ENCODE data around the gene TPRN.

TPRN gene

DNA sequence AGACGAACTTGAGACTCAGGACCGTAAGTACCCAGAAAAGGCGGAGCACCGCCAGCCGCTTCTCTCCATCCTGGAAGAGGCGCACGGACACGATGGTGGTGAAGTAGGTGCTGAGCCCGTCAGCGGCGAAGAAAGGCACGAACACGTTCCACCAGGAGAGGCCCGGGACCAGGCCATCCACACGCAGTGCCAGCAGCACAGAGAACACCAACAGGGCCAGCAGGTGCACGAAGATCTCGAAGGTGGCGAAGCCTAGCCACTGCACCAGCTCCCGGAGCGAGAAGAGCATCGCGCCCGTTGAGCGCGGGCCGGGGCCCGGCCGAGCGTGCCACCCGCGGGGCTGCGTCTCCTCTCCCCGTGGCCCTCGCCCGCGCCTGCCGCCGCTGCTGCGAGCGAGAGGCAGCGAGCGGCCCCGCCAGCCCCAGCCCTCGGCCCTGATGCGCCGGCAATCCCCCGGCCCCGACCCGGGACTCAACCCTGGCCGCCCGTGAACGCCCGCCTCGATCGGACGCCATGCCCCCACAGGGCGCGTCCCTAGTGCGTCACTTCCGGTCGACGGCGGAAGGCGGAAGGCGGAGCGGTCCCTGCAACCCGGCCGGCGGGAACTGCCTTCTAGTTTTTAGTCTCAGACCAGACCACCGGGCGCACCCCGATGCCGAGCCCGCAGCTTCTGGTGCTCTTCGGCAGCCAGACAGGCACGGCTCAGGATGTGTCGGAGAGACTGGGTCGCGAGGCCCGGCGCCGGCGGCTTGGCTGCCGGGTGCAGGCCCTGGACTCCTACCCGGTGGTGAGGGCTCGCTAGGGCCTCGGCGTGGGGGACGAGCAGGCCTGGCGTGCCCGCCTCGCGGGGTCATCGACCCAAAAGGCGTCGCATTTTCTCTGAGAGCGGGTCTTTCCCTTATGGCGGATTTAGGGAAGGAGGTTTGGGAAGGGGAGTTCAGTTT is 4.9 kb upstream of the TPRN start, which contains the start of the genes NDOR1 and TMEM203:
TSS of gene NDOR1 (plus strand) at position 575 of the 944 bp plus-strand sequence. CDS start at position 653, 78 bp downstream.
TSS of gene TMEM203 (minus strand) at position 523 of the 944 bp plus-strand sequence. CDS start at position 289, 234 bp downstream.
- DNase-seq = peak; percentile 93

DNA sequence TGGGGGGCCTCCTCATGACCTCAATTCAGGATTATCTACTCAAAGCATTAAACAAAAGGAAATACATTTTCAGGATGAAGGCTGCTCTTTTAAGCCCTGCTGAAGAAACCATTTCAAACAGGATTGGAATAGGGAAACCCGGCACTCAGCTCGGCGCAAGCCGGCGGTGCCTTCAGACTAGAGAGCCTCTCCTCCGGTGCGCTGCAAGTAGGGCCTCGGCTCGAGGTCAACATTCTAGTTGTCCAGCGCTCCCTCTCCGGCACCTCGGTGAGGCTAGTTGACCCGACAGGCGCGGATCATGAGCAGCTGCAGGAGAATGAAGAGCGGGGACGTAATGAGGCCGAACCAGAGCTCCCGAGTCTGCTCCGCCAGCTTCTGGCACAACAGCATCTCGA is 4.2 kb upstream of the TPRN start:
- no peak for DNase-seq

DNA sequence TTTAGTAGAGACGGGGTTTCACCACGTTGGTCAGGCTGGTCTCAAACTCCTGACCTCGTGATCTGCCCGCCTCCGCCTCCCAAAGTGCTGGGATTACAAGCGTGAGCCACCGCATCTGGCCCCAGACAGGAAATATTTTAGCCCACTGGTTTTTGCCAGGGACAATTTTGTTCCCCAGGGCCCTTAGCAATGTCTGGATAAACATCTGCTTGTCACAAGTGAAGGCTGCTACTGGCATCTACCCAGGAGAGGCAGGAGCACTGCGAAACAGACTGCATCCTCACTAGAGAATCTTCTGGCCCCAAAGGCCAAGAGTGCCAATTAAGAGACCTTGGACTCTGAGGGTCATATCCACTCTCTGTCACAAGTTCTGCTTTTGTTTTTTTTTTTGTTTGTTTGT is 2.4 kb upstream of the TPRN start:
- DNase-seq = no peak

DNA sequence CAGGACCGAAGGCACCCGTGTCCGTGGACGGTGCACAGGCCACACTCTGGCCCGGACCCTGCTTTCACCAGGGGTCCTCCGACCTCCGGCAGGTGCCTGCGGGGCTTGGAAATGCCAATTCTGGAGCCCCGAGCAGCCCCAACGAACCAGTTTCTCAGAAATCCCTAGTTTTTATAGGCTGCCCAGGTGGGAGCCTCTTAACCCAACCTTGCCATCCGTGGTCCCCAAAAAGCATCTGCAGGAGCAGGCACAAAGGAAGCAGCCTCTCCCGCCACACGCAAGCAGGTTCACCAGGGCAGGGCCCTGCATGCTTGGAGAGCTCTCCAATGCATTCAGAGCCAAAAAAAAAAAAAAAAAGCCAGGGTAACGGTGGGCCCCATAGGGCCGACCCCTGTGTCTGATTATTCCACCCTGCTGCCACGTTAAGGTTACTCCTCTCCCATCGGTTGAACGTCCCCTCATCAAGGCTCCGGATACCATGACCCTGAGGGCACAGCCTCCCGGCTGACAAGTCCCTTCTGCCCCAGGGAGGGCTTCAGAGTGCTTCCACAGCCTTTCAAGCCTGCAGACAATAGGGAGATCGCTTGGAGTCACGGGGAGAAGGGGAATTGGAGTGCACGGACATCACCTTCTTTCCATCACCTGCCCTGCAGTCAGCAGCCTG is 796 bp upstream of the TPRN start:
- DNase-seq = no peak

DNA sequence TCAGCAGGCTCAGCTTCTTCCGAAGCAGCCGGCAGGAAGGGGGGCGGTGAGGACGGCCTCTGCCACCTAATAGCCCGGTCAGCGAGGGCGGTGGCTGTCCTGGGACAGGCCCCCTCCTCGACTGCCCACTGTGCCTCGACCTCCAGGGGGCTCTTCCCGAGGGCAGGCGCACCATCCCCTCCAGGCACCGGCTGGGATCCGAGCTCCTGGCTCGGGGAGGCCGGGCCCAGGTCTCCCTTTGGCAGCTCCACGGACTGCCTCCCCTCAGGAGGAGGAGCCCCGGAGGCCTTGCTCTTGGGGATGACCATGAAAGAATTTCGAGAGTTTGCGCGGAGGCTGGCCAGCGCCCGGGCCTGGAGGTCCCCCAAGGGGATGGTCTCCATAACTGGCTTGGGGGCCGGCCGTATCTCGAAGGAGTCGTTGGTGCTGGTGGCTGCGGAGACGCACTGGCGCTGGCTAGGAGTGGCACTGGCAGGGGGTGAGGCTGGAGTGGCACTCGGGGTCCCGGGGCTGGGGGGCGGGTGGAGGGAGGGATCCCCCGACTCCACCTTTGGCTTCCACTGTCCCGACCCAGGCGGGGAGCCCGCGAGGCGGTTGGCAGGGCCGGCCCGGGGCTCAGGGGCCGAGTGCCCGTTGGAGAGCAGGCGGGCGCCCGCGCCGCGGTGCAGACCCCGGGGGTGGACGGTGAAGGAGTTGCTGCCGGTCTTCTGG is 975 bp downstream of the TPRN start:
- no peak for DNase-seq

DNA sequence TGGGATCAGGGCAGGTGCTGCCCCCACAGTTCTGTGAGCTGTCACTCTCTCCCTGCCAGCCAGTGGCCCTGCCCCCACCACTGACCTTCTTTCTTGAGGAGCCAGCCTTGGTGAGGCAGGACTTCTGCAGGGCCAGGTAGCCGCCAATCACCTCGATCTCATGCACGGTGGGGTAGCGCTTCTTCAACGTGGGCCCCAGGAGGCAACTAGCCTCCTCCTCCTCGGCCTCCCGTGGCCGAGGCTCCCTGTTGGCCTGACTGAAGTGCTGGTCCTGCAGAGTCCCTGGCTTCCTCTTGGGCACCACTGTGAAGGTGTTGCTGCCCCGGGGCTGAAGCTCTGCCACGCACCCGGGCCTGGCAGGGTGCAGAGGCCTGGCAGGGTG is 1.6 kb downstream of the TPRN start:
- DNase-seq = no peak

DNA sequence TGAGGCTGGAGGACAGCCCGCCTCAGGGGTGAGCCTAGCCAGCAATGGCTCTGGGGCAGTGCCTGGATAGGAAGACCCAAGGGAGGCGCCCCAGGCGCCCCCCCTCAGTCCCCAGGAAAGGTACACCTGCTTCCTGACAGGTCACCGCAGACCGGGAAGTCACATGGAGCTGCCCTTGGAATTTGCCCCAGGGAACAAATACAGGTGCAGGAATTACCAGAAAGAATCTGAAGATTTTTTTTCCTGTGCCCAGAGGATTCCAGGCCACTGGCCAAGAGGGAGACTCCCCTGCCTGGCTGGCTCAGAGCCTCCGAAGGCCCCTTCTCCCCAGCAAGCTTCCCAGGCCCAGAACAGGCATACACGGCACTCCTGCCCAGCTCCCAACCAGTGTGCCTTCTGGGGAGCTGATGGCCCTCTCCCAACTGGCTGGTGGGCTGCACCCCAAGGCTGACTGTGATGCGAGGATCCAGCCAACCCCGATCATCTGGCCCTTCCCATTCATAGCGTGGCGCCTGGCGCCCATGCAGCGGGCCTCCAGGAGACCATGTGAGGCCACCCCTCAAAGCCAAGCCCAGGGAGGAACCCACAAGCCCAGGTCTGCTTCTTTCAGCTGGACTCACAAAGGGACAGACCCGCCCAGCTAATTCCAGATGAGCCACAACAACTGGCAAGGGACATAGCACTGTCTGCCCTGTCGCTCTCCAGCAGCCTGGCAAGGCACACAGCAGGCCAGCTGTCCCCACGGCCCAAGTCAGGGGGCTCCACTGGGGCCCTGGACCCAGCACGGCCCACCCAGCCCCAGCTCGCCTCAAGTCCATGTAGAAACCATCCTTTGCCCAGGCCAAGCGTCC is 2.3 kb downstream of the TPRN start:
- no peak for DNase-seq

DNA sequence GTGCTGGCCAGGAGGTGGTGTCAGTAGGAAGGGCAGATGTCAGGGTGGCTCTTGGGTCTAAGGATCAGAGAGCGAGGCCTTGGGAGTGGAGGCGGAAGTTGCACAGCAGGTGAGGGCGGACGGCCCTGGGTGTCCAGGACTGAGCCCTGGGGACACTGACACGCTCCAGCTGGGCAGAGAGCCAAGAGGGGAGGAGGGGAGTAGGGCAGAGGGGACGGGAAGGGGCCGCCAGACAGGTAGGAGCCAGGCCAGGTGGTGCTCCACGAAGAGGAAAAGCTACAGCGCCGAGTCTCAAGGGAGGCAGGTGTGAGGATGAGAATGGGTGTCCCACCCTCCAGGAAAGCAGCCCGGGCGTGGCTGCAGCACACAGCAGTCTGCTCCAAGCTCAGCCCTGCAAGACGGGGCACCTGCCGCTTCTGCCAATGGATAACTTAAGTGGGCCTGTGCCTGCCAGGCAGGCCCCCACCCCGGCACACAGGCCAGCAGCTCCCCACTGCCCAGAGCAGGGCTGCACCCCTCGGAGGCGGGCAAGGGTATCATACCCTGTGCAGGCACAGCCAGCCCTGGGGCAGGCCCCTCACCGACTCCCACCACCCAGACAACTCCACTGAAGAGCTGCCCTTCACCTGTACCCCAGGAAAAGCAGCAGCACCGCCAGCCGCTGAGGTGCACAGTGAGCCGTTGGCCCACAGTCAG is 4.9 kb downstream of the TPRN start:
- DNase-seq = no peak

DNA sequence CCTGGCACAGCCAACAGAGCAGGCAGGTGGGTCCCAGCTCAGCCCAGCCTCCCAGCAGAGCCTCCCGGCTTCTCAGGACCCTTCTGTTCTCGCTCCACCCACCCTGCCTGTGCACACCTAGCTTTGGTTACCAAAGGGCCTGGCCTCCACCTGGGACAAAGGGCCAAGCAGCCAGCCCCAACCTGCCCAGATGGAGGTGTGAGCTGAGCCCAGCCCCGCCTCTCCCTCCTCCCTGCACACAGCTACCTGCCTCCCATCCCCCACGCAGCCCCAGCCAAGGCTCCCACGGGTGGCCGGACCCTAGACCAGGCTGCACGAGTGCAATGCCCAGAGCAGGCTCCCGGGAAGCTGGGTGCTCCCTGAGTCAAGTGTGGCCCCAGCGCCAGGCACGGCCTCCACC is 5.6 kb downstream of the TPRN start:
- no peak for DNase-seq

DNA sequence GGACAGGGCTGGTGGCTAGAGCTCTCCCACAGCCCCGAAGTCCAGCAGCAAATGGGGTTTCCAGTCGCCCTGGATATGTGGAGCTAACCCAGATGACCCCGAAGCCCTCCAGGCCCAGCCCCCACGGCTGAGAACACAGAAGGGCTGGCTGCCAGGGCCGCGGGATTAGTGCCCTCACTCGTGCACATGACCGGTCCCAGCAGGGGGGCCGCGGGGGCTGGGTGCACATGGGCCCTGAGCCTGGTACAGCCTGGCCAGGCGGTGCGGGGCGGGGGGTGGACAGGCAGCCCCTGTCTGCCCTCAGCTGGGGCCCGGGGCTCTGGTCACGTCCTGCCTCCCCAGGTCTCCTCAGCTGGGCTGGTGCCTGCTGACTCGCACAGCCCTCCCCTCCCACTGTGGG is 6.2 kb downstream of the TPRN start:
- DNase-seq = no peak

DNA sequence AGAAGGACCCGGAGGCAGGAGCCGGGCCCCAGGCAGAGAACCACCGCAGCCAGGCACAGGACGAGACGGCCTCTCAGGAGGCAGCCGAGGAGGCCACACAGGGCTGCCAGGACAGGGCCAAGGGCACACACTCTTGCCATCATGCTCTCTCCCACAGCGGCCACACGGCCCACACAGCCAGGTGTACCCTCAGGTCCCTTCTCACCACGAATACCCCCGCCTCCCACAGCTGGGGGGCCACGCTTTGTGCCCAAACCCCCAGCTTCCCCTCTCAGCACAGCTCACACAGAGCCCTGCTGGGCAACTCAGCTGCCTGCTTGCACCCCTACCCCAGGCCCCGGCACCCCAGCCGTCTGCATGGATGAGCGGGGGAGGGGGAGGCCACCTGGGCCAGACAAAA is 6.8 kb downstream of the TPRN start:
- no peak for DNase-seq

DNA sequence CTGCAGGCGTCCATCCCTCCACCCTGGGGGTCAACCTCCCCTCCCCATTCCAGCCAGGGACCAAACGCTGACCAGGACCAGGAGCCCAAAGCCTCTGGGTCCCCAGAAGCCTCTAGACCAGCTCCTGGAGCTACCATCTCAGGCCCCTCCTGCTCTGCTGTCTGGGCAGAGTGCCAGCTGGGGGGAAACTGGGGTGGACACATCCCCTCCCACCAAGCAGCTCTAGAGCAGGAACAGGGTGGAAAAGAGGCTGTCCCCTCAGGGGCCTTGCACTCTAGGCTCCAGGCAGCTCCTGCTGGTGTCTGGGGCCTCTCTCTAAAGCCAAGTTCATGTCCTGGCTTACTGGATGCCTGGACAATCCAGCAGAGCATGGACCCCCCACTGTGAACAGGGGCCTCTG is 7.7 kb downstream of the TPRN start:
- DNase-seq = no peak

DNA sequence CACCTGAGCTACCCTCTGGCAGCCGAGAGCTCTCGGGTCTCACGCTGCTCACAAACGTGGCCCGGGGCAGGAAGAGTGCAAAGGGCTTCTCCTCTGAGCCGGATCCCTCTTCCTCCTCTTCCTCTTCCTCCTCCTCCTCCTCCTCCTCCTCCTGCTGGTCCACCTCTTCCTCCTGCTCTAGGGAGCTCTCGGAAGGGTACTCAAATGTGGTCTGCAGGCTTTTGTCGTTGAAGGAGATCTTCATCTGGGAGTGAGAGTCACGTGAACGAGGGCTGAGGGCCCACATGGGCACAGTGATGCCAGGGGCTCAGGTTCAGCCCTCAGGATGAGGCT is 8.1 kb downstream of the TPRN start:
- DNase-seq = no peak

DNA sequence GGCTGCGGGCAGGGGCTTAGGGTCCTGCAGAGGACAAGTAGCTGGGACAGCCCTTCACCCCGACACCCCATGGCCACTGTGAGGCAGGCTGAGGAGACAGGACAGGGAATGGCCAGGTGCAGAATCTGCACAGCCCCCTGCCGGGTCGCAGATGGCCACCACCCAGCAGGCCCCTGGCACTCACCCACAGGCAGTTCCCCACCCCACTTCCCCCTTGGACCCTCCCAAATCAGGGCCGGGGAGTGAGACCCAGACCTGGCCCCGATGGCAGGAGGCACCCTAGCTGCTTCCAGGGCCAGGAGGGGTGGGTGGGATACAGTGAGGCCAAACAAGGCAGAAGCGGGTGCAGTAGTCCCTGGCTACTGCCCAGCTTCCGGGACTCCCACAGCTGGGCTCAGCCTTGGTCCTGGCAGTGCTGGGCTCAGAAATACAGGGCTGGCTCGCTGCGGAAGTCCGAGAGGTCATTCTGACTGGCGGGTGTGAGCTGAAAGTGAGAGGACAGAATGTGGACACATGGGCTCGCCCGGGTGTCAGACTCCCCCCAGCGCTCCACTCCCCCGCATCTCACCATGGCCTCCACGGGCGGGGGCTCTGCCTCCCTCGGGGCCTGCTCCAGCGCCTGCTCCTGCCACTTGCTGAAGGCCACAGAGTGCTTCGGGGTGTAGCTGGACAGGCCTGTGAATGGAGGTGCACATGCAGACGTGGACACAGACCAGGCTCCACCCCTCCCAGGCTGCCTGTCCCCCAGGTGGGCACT is 8.7 kb downstream of the TPRN start:
- no peak for DNase-seq

DNA sequence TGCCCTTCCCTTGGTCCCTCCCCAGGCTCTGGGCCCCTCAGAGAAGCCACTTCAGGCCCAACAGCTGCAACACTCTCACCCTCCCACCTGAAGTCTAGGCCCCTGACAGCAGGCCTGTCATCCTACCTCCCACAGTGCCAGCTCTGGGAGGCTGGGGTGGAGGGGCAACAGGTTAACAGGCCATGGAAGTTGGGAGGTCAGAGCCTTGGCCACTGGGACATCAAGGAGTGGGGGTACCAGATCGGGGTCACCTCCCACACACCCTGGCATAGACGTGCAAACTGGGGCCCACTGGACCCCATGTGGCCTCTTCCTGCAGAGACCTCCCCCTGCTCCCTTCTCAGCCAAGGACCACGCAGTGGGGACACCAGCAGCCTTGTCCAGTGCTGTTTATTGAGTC is 9.3 kb downstream of the TPRN start:
- no peak for DNase-seq

DNA sequence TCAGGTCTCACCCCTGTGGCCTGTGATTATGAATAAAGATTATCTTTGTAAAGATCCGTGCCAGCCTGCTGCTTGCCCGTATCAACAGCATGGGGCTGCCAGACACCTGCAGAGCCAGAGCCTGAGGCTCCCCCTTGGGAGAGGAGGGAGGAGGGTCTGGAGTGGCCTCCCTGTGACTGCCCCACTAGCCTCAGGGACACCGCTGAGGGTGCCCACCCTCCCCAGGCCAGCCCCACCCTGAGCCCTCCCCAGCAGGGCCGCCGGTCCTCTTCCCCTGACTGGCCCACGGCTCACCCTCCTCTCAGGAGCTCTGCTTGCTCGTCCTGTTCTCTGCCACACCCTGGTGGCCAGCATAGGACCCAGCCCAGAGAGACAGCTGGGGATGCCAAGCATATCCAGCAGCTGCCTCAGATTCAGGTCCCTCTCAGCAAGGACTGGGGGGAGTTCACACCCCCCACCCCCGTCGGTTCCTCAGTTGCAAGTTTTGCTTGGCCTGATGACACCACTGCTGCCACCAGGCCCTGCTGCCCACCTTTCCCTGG is 10.2 kb downstream of the TPRN start:
- no peak for DNase-seq

DNA sequence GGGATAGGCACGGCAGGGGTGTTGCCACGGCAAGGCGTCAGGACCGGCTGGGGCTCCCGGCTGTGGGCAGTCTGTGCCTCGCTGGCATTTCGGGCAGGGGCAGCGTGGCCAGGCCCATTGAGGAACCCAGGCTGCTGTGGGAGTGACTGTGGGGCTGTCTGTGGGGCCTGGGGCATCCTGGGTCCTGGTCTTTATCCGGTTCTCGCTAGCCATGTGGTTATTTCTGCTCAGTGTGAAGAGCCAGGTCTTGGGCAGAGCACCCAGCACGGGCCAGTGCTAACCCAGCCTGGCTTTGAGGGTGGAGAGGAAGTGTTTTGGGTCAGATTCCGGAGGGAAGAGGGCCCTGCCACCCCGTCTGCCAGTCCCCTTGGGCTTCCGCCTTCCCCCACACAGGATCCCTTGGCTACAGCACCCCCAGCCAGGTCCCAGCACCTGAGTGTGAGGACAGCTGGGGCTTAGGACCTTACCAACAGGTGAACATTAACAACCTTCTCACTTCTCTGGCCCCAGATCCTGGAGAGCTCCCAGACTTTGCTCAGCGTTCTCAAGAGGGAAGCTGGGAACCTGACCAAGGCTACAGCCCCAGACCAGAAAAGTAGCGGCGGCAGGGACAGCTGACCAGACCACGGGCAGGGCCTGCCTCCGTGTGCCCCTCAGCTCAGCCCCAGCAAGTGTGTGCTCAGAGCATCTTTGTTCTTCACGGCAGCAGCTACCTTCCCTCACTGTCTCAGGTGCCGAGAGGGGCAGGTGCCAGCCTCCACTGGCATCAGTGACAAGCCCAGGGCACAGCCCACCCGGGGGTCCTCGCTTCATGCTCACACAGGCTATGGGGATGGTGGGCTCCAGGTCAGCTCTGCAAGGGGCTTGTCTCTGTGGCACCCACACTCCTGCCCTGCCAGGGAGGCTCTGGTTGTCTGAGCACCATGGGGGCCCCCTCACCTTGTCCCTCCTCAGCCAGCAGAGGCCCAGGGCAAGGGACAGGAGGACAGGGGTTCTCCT is 10.9 kb downstream of the TPRN start:
- DNase-seq = no peak

DNA sequence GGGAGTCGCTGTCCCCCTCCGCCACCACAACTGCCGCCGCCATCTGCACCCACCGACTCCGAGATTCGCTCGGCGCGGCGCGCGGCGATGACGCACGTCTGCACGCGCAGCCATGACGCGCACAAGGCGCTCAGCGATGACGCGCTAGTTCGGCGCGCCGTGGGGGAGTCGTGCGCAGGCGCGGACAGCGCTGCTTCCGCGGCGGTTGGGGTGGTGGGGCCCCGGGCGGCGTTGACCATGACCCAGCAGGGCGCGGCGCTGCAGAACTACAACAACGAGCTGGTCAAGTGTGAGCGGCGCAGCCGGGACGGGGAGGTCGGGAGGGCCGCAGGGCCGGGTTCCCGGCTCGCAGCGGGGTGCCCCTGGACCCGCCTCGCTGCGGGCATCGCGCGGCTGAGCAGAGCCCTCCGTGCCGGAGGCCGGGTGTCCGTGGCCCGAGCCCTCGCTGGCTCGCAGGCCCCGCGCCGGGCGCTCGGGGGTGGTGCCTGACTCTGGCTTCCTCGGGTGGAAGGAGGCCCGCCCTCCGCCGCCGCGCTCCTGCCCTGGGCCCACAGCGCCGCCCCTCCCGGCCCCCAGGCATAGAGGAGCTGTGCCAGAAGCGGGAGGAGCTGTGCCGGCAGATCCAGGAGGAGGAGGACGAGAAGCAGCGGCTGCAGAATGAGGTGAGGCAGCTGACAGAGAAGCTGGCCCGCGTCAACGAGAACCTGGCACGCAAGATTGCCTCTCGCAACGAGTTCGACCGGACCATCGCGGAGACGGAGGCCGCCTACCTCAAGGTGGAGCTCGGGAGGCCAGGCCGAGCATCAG is 11.8 kb downstream of the TPRN start, which contains the start of the genes ANAPC2 and SSNA1:
TSS of gene ANAPC2 (minus strand) at position 71 of the 807 bp plus-strand sequence. CDS start at position 43, 28 bp downstream.
TSS of gene SSNA1 (plus strand) at position 187 of the 807 bp plus-strand sequence. CDS start at position 238, 51 bp downstream.
- DNase-seq = peak; percentile 93
